Measurements from ENCODE around the gene TSSK3. TPM values are rescaled to one million over a fixed set of nuclear protein-coding genes. Genes with fewer than 3 reads are reported as not detected.

The TSSK3 gene
- 0.70 TPM in 1 of 2 replicates, not detected in the other for total RNA-seq

DNA sequence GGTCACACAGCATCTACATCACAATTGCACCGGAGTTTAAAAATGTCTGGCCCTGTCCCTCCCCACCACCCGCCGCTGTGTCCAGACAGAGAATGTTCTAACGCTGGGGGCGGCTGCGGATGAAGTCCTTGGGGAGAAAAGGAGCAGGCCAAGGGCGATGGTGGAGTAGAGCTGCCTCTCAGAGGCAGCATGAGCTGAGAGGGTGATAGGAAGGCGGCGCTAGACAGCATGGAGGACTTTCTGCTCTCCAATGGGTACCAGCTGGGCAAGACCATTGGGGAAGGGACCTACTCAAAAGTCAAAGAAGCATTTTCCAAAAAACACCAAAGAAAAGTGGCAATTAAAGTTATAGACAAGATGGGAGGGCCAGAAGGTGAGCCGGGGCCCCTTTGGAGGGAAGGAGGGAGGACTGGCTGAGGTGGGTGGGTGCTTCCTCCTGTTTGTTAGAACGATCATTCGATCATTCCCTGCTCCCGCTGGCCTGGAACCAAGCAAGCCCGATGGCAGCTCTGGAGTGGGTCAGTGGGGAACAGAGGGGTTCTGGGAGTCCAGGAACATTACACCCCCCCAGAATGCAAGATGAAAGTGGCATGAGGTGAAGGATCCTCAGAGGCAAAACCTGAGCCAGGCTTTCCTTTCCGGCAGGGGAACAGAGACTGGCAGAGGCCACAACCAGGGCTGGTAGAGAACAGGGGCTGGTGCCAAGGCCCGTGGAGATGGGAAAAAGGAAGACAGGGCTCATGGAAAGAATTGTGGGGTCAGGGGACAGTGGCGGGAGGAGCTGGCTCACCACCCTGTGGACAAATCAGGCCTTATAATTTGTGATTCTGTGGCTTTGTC is at the start of gene TSSK3, which contains the start of gene FAM229A:
Gene TSSK3, plus strand, starts transcription at position 66 of the 840 bp plus-strand sequence. Its CDS starts 163 bp downstream, at position 229.
Gene FAM229A, minus strand, starts transcription at position 12 of the 840 bp plus-strand sequence. CDS start 394 bp downstream, outside the sequence.

GRCh38 chr1:32335790-32336590 is 26.3 kb upstream of the TSSK3 start, which contains the start of gene MARCKSL1:
TSS of gene MARCKSL1 (minus strand) at chr1:32336233. CDS start at chr1:32336033, 200 bp downstream.

DNA sequence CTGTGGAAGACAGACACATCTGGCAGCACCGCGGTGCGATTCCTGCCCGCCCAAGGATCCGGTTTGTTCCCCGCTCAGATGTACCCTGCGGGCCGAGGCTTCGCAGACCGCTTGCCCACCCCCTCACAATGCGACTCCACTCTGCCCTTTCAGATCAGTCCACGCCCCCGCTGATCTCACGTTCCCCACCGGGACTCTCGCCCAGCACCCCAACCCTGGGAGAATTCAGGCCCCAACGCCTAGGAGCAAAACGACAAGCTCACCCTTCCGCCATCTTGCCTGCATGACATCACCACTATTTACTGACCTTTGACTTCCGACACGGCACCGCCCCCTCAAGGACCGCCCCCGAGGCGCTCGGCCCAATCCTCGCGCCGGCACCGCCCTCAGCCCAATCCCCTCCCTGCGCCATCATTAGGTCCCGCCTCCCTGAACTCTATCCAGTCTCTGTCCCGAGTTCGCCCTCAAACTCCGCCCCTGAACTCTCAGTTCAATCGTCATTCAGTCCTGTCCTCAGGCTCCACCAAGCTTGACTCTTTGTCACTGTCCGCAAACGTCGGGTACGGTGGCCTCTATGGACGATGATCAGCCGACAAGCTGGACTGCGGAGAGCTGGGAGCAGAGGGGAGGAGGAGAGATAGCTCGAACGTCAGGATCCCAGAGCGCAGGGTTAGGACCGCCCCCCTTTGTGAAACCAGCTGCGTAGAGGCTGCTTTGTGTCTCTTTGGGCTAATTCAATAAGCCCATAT is 32.0 kb downstream of the TSSK3 start, which contains the start of gene BSDC1:
Gene BSDC1, minus strand, starts transcription at position 301 of the 749 bp plus-strand sequence. Its CDS starts 27 bp downstream, at position 274.

Other genes starting within 250 kb of the TSSK3 start
- gene TXLNA, start 182.9 kb upstream of the TSSK3 start, total RNA-seq, result 58.0 and 63.5 TPM in 2 replicates
- 12.3 and 21.6 TPM in 2 replicates for gene CCDC28B, start 161.9 kb upstream of the TSSK3 start, total RNA-seq
- 0.12 and 0.94 TPM in 2 replicates for gene IQCC, start 156.9 kb upstream of the TSSK3 start, total RNA-seq
- not detected in 2 replicates for gene DCDC2B, start 153.4 kb upstream of the TSSK3 start, total RNA-seq
- 8.2 and 16.6 TPM in 2 replicates for gene TMEM234, start 140.2 kb upstream of the TSSK3 start, total RNA-seq
- gene EIF3I, start 140.1 kb upstream of the TSSK3 start, total RNA-seq, result 243 and 249 TPM in 2 replicates
- gene FAM167B, start 115.3 kb upstream of the TSSK3 start, total RNA-seq, result 0.68 and 6.1 TPM in 2 replicates
- gene LCK, start 111.3 kb upstream of the TSSK3 start, total RNA-seq, result not detected in 2 replicates
- 49.2 and 59.0 TPM in 2 replicates for gene HDAC1, start 70.5 kb upstream of the TSSK3 start, total RNA-seq
- 169 and 485 TPM in 2 replicates for gene MARCKSL1, start 26.3 kb upstream of the TSSK3 start, total RNA-seq
- 4.9 and 7.4 TPM in 2 replicates for gene FAM229A, start 54 bp upstream of the TSSK3 start, total RNA-seq
- gene BSDC1, start 31.9 kb downstream of the TSSK3 start, total RNA-seq, result 44.1 and 104 TPM in 2 replicates
- gene ZBTB8B, start 102.5 kb downstream of the TSSK3 start, total RNA-seq, result not detected in 2 replicates
- 3.1 and 4.9 TPM in 2 replicates for gene ZBTB8A, start 176.9 kb downstream of the TSSK3 start, total RNA-seq

All from pericardium fibroblast (primary cell).